WTC11 (cell line): ENCODE measurements around the gene TMEM116. TPM values are rescaled to one million over a fixed set of nuclear protein-coding genes. Genes with fewer than 3 reads are reported as not detected.

ENCODE experiments used
- ATAC-seq: fragments of 200-7000 bp; cut with Tn5 transposase; 2 replicates; pipeline ENCODE4 v1.10.0; 2021; ENCODE audit warnings: mild to moderate bottlenecking, moderate library complexity
- CTCF ChIA-PET: fragments of 300-600 bp; sonication (Branson Sonifier 250); formaldehyde crosslinking; loops from one replicate; lab custom pipeline; 2021; ENCODE audit warnings: antibody characterized with exemption; lab: Charles Lee
- POLR2A ChIA-PET: fragments of 350-600 bp; sonication (Branson Sonifier 250); formaldehyde crosslinking; loops from one replicate; lab custom pipeline; 2021; ENCODE audit warnings: antibody characterized with exemption; lab: Charles Lee
- DNase-seq: peaks from one replicate; pipeline ENCODE4 v3.0.0; 2021; ENCODE audit warnings: low spot score
- H3K27ac Mint-ChIP-seq: 2 replicates; pipeline ENCODE4 v1.8.0; 2021; ENCODE audit warnings: mixed read lengths
- H3K27me3 Mint-ChIP-seq: 2 replicates; pipeline ENCODE4 v1.8.0; 2021; ENCODE audit warnings: low read depth, mild to moderate bottlenecking, moderate library complexity, mixed read lengths
- H3K36me3 Mint-ChIP-seq: 2 replicates; pipeline ENCODE4 v1.8.0; 2021; ENCODE audit warnings: mixed read lengths
- H3K4me1 Mint-ChIP-seq: 2 replicates; pipeline ENCODE4 v1.8.0; 2022; ENCODE audit warnings: mixed read lengths
- H3K4me3 Mint-ChIP-seq: 2 replicates; pipeline ENCODE4 v1.8.0; 2021; ENCODE audit warnings: mild to moderate bottlenecking, moderate library complexity, mixed read lengths
- H3K9me3 Mint-ChIP-seq: 2 replicates; pipeline ENCODE4 v1.8.0; 2021; ENCODE audit warnings: mixed read lengths
- ELF4 ChIP-seq: sonication (generic); formaldehyde crosslinking; IDR thresholded peaks from 2 replicates; pipeline ENCODE4 v1.8.1; 2022; ENCODE audit warnings: low read depth, mild to moderate bottlenecking, moderate library complexity, missing genetic modification reagents
- NR3C1 ChIP-seq: sonication (generic); formaldehyde crosslinking; conservative IDR thresholded peaks from 2 replicates; pipeline ENCODE4 v1.8.1; 2023; ENCODE audit warnings: low read depth, mild to moderate bottlenecking, missing genetic modification reagents
- PRRX2 ChIP-seq: fragments of 250-450 bp; sonication (Bioruptor Pico); IDR thresholded peaks from 2 replicates; pipeline ENCODE4 v1.8.0; 2021; ENCODE audit warnings: mild to moderate bottlenecking
- SOX15 ChIP-seq: fragments of 250-450 bp; sonication (Bioruptor Pico); IDR thresholded peaks from 2 replicates; pipeline ENCODE4 v1.9.0; 2021; ENCODE audit warnings: mild to moderate bottlenecking
- ZNF317 ChIP-seq: sonication (generic); formaldehyde crosslinking; IDR thresholded peaks from 2 replicates; pipeline ENCODE4 v1.8.1; 2023; ENCODE audit warnings: low read depth, mild to moderate bottlenecking, moderate library complexity, missing genetic modification reagents, borderline replicate concordance
- total RNA-seq: library from RNA; stranded (reverse); gene quantifications from 3 replicates; pipeline ENCODE4 v1.2.3, GENCODE V29; 2021
- TF ChIP-seq, protein P1 (sequence below): fragments of 200-600 bp; IDR thresholded peaks from 2 replicates; pipeline ENCODE4 v1.8.0; 2022; ENCODE audit warnings: antibody characterized with exemption
- TF ChIP-seq, protein P2 (sequence below): sonication (generic); formaldehyde crosslinking; IDR thresholded peaks from 2 replicates; pipeline ENCODE4 v1.8.1; 2022; ENCODE audit warnings: mild to moderate bottlenecking, missing genetic modification reagents, moderate library complexity, borderline replicate concordance
- TF ChIP-seq, protein P3 (sequence below): sonication (generic); formaldehyde crosslinking; IDR thresholded peaks from 2 replicates; pipeline ENCODE4 v1.8.0; 2022; ENCODE audit warnings: mild to moderate bottlenecking, missing genetic modification reagents
- TF ChIP-seq, protein P4 (sequence below): sonication (generic); formaldehyde crosslinking; IDR thresholded peaks from 2 replicates; pipeline ENCODE4 v1.8.1; 2022; ENCODE audit warnings: low read depth, missing genetic modification reagents, borderline replicate concordance
- TF ChIP-seq, protein P5 (sequence below): sonication (generic); formaldehyde crosslinking; IDR thresholded peaks from 2 replicates; pipeline ENCODE4 v1.8.1; 2023; ENCODE audit warnings: mild to moderate bottlenecking, missing genetic modification reagents, borderline replicate concordance
- TF ChIP-seq, protein P6 (sequence below): fragments of 250-450 bp; sonication (Bioruptor Pico); IDR thresholded peaks from 2 replicates; pipeline ENCODE4 v1.9.0; 2021; ENCODE audit warnings: moderate library complexity, mild to moderate bottlenecking, inconsistent platforms, borderline replicate concordance
- TF ChIP-seq, protein P7 (sequence below): fragments of 250-450 bp; sonication (Bioruptor Pico); IDR thresholded peaks from 2 replicates; pipeline ENCODE4 v2.1.2; 2022; ENCODE audit warnings: mild to moderate bottlenecking, moderate library complexity
- TF ChIP-seq, protein P8 (sequence below): sonication (generic); formaldehyde crosslinking; IDR thresholded peaks from 2 replicates; pipeline ENCODE4 v1.8.0; 2022; ENCODE audit warnings: missing genetic modification reagents
- TF ChIP-seq, protein P9 (sequence below): fragments of 250-450 bp; sonication (Bioruptor Pico); IDR thresholded peaks from 2 replicates; pipeline ENCODE4 v1.9.0; 2021; ENCODE audit warnings: mild to moderate bottlenecking

Gene TMEM116
- total RNA-seq, 1 experiment from 2014 or later = 7.8 TPM

DNA sequence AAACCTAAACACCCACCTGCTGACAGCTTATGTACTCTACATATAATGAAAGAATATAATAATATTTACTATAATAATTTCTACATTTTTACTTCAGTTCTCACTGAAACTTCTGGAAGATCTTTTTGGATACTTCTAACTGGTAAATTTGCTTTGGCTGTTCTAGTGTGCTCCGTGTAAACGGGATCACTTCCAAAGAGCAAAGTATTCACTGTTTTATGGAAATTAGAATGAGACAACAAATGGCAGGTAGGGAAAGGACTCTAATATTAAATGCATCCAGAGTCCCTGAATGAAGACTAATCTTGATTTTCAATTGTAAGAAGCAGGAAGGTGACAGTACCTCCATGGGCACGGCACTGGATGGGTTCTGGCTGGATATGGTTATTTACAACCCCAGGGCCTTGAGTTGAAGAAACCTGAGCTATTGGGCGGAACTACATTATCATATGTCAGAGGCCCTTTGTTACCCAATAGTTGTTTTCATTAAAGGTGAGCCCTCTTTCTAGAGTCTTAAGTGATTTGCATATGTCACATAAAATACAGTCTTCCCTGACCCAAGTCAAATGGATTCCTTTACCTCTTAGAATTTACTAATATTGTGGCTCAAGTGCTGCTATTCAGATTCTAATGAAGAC is 10.9 kb upstream of the TMEM116 start (continued):
- TF ChIP-seq, protein P1, sequence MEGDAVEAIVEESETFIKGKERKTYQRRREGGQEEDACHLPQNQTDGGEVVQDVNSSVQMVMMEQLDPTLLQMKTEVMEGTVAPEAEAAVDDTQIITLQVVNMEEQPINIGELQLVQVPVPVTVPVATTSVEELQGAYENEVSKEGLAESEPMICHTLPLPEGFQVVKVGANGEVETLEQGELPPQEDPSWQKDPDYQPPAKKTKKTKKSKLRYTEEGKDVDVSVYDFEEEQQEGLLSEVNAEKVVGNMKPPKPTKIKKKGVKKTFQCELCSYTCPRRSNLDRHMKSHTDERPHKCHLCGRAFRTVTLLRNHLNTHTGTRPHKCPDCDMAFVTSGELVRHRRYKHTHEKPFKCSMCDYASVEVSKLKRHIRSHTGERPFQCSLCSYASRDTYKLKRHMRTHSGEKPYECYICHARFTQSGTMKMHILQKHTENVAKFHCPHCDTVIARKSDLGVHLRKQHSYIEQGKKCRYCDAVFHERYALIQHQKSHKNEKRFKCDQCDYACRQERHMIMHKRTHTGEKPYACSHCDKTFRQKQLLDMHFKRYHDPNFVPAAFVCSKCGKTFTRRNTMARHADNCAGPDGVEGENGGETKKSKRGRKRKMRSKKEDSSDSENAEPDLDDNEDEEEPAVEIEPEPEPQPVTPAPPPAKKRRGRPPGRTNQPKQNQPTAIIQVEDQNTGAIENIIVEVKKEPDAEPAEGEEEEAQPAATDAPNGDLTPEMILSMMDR = no peak
- TF ChIP-seq, protein P2, sequence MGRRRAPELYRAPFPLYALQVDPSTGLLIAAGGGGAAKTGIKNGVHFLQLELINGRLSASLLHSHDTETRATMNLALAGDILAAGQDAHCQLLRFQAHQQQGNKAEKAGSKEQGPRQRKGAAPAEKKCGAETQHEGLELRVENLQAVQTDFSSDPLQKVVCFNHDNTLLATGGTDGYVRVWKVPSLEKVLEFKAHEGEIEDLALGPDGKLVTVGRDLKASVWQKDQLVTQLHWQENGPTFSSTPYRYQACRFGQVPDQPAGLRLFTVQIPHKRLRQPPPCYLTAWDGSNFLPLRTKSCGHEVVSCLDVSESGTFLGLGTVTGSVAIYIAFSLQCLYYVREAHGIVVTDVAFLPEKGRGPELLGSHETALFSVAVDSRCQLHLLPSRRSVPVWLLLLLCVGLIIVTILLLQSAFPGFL = no peak
- TF ChIP-seq PRRX2 = no peak
- TF ChIP-seq, all 79 proteins: peak for 0

DNA sequence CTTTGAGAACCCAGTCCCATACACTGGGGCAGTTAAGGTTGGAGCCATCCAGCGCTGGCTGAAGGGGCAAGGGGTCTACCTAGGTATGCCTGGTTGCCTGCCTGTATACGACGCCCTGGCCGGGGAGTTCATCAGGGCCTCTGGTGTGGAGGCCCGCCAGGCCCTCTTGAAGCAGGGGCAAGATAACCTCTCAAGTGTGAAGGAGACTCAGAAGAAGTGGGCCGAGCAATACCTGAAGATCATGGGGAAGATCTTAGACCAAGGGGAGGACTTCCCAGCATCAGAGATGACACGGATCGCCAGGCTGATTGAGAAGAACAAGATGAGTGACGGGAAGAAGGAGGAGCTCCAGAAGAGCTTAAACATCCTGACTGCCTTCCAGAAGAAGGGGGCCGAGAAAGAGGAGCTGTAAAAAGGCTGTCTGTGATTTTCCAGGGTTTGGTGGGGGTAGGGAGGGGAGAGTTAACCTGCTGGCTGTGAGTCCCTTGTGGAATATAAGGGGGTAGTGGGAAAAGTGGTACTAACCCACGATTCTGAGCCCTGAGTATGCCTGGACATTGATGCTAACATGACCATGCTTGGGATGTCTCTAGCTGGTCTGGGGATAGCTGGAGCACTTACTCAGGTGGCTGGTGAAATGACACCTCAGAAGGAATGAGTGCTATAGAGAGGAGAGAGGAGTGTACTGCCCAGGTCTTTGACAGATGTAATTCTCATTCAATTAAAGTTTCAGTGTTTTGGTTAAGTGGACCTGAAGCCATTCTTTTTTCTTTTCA is 9.5 kb upstream of the TMEM116 start:
- peak overlapping the region; percentile 55; the same call in 1 of the 2 replicates for H3K27ac Mint-ChIP-seq
- no peak overlapping the region for H3K4me3 Mint-ChIP-seq
- H3K27me3 Mint-ChIP-seq = no peaks in the 10 kb centered on the region
- peaks cover 27% of the 10 kb centered on the region for H3K36me3 Mint-ChIP-seq
- ChIA-PET POLR2A (interaction anchor here (3.3 kb wide), 1 partner anchor 9 kb away, joined by 21 read pairs; the partner anchor contains the start of genes ERP29 and TMEM116), CTCF (interaction anchor here (0.6 to 1.7 kb wide), 3 partner anchors 9 to 77 kb away, joined by 3 to 11 read pairs (median 5); partner anchors contain the start of genes ERP29 and TMEM116)
- no peak for DNase-seq
- no peak for ATAC-seq
- H3K9me3 Mint-ChIP-seq = no peaks in the 10 kb centered on the region
- peaks cover 11% of the 10 kb centered on the region for H3K4me1 Mint-ChIP-seq
- no peak for TF ChIP-seq ELF4 (CRISPR knock-in tag)
- TF ChIP-seq, protein P3, sequence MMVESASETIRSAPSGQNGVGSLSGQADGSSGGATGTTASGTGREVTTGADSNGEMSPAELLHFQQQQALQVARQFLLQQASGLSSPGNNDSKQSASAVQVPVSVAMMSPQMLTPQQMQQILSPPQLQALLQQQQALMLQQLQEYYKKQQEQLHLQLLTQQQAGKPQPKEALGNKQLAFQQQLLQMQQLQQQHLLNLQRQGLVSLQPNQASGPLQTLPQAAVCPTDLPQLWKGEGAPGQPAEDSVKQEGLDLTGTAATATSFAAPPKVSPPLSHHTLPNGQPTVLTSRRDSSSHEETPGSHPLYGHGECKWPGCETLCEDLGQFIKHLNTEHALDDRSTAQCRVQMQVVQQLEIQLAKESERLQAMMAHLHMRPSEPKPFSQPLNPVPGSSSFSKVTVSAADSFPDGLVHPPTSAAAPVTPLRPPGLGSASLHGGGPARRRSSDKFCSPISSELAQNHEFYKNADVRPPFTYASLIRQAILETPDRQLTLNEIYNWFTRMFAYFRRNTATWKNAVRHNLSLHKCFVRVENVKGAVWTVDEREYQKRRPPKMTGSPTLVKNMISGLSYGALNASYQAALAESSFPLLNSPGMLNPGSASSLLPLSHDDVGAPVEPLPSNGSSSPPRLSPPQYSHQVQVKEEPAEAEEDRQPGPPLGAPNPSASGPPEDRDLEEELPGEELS (CRISPR knock-in tag) = no peak
- no peak for TF ChIP-seq NR3C1
- TF ChIP-seq, protein P4, sequence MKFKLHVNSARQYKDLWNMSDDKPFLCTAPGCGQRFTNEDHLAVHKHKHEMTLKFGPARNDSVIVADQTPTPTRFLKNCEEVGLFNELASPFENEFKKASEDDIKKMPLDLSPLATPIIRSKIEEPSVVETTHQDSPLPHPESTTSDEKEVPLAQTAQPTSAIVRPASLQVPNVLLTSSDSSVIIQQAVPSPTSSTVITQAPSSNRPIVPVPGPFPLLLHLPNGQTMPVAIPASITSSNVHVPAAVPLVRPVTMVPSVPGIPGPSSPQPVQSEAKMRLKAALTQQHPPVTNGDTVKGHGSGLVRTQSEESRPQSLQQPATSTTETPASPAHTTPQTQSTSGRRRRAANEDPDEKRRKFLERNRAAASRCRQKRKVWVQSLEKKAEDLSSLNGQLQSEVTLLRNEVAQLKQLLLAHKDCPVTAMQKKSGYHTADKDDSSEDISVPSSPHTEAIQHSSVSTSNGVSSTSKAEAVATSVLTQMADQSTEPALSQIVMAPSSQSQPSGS (CRISPR knock-in tag) = no peak
- TF ChIP-seq, protein P5, sequence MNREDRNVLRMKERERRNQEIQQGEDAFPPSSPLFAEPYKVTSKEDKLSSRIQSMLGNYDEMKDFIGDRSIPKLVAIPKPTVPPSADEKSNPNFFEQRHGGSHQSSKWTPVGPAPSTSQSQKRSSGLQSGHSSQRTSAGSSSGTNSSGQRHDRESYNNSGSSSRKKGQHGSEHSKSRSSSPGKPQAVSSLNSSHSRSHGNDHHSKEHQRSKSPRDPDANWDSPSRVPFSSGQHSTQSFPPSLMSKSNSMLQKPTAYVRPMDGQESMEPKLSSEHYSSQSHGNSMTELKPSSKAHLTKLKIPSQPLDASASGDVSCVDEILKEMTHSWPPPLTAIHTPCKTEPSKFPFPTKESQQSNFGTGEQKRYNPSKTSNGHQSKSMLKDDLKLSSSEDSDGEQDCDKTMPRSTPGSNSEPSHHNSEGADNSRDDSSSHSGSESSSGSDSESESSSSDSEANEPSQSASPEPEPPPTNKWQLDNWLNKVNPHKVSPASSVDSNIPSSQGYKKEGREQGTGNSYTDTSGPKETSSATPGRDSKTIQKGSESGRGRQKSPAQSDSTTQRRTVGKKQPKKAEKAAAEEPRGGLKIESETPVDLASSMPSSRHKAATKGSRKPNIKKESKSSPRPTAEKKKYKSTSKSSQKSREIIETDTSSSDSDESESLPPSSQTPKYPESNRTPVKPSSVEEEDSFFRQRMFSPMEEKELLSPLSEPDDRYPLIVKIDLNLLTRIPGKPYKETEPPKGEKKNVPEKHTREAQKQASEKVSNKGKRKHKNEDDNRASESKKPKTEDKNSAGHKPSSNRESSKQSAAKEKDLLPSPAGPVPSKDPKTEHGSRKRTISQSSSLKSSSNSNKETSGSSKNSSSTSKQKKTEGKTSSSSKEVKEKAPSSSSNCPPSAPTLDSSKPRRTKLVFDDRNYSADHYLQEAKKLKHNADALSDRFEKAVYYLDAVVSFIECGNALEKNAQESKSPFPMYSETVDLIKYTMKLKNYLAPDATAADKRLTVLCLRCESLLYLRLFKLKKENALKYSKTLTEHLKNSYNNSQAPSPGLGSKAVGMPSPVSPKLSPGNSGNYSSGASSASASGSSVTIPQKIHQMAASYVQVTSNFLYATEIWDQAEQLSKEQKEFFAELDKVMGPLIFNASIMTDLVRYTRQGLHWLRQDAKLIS (CRISPR knock-in tag) = no peak
- TF ChIP-seq, protein P6, sequence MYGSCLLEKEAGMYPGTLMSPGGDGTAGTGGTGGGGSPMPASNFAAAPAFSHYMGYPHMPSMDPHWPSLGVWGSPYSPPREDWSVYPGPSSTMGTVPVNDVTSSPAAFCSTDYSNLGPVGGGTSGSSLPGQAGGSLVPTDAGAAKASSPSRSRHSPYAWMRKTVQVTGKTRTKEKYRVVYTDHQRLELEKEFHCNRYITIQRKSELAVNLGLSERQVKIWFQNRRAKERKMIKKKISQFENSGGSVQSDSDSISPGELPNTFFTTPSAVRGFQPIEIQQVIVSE (CRISPR knock-in tag) = no peak
- TF ChIP-seq ZNF317 = no peak
- TF ChIP-seq, protein P7, sequence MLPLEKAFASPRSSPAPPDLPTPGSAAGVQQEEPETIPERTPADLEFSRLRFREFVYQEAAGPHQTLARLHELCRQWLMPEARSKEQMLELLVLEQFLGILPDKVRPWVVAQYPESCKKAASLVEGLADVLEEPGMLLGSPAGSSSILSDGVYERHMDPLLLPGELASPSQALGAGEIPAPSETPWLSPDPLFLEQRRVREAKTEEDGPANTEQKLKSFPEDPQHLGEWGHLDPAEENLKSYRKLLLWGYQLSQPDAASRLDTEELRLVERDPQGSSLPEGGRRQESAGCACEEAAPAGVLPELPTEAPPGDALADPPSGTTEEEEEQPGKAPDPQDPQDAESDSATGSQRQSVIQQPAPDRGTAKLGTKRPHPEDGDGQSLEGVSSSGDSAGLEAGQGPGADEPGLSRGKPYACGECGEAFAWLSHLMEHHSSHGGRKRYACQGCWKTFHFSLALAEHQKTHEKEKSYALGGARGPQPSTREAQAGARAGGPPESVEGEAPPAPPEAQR (CRISPR knock-in tag) = no peak
- TF ChIP-seq, protein P8, sequence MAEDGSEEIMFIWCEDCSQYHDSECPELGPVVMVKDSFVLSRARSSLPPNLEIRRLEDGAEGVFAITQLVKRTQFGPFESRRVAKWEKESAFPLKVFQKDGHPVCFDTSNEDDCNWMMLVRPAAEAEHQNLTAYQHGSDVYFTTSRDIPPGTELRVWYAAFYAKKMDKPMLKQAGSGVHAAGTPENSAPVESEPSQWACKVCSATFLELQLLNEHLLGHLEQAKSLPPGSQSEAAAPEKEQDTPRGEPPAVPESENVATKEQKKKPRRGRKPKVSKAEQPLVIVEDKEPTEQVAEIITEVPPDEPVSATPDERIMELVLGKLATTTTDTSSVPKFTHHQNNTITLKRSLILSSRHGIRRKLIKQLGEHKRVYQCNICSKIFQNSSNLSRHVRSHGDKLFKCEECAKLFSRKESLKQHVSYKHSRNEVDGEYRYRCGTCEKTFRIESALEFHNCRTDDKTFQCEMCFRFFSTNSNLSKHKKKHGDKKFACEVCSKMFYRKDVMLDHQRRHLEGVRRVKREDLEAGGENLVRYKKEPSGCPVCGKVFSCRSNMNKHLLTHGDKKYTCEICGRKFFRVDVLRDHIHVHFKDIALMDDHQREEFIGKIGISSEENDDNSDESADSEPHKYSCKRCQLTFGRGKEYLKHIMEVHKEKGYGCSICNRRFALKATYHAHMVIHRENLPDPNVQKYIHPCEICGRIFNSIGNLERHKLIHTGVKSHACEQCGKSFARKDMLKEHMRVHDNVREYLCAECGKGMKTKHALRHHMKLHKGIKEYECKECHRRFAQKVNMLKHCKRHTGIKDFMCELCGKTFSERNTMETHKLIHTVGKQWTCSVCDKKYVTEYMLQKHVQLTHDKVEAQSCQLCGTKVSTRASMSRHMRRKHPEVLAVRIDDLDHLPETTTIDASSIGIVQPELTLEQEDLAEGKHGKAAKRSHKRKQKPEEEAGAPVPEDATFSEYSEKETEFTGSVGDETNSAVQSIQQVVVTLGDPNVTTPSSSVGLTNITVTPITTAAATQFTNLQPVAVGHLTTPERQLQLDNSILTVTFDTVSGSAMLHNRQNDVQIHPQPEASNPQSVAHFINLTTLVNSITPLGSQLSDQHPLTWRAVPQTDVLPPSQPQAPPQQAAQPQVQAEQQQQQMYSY = no peak
- TF ChIP-seq, protein P9, sequence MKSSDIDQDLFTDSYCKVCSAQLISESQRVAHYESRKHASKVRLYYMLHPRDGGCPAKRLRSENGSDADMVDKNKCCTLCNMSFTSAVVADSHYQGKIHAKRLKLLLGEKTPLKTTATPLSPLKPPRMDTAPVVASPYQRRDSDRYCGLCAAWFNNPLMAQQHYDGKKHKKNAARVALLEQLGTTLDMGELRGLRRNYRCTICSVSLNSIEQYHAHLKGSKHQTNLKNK = no peak
- no peak for TF ChIP-seq SOX15 (CRISPR knock-in tag)
